ENCODE measurements around the gene HDAC9.
A peak's percentile ranks its signal among the peaks of the same experiment; 100 is the strongest.
"Not testable (repeated sequence)": the region's sequence is repeated elsewhere in the genome, so short reads cannot be mapped to it uniquely, and the experiment has no call there.

Gene HDAC9

GRCh38 chr7:18993933-18994668 is 498.6 kb downstream of the HDAC9 start:
- no peak for DNase-seq

- no peak for DNase-seq
Observed at GRCh38 chr7:18995270-18995671, 499.7 kb downstream of the HDAC9 start.

DNA sequence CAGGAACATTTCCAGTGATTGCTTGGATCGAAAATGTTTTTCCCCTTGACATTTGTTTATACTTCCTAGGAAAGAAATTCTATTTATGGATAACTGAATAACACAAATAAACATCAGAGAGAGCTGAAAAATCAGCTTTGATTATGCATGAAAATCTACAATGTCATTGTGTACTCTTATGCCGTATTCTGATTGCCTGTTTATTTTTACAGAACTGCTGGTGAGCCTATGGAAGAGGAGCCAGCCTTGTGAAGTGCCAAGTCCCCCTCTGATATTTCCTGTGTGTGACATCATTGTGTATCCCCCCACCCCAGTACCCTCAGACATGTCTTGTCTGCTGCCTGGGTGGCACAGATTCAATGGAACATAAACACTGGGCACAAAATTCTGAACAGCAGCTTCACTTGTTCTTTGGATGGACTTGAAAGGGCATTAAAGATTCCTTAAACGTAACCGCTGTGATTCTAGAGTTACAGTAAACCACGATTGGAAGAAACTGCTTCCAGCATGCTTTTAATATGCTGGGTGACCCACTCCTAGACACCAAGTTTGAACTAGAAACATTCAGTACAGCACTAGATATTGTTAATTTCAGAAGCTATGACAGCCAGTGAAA is 500.4 kb downstream of the HDAC9 start:
- DNase-seq = no peak

DNA sequence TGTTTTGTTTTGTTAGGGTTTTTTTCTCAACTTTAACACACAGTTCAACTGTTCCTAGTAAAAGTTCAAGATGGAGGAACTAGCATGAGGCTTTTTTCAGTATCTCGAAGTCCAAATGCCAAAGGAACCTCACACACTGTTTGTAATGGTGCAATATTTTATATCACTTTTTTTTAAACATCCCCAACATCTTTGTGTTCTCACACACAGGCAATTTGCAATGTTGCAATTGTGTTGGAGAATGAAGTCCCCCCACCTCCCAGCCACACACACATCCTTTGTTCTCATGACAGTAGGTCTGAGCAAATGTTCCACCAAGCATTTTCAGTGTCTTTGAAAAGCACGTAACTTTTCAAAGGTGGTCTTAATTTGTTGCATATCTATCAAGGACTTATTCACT is 501.0 kb downstream of the HDAC9 start:
- no peak for DNase-seq

- DNase-seq = no peak
Observed at GRCh38 chr7:18997477-18998150, 502.1 kb downstream of the HDAC9 start.

GRCh38 chr7:19000410-19000809 is 504.9 kb downstream of the HDAC9 start:
- no peak for DNase-seq

GRCh38 chr7:19001854-19002253 is 506.3 kb downstream of the HDAC9 start:
- no peak for DNase-seq

GRCh38 chr7:19009241-19009935 is 513.8 kb downstream of the HDAC9 start:
- no peak for DNase-seq

DNA sequence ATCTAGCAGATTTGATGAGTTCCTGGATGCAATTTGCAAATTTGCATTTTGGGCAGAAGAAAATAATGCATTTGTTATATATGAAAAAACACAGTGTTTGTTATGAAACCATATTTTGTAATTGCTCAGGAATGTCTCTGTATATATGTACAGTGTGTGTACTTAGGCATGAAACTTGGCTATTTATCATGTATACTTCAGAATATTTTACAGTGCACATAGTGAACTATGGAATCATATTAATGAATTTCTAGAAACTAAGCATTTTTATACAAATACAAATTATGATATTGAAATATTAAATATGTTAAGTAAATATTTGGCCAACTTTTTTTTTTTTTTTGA is 514.4 kb downstream of the HDAC9 start:
- no peak for DNase-seq

GRCh38 chr7:19011212-19011611 is 515.7 kb downstream of the HDAC9 start:
- no peak for DNase-seq

GRCh38 chr7:19015098-19015497 is 519.5 kb downstream of the HDAC9 start:
- DNase-seq = no peak

DNA sequence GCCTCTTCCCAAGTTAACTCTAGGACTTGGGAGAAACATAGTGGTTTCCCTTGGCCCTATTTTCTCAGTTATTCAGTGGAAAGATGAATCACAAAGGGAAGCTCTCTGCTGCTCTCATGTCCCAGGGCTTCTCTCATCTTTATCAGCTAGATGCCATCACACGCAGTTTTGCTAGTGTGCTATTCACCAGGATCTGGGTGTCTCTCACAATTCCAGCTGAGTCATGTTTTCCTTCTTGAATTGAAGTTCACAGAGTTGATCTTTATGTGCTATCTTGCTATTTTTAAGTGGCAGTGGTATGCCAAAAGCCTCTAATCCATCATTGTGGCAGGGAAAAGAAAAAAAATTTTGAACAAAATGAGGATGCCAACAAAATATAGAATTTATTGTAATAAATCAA is 520.6 kb downstream of the HDAC9 start:
- DNase-seq = no peak

- DNase-seq = no peak
Observed at GRCh38 chr7:19017374-19017773, 521.8 kb downstream of the HDAC9 start.

GRCh38 chr7:19020062-19020461 is 524.5 kb downstream of the HDAC9 start:
- no peak for DNase-seq

- no peak for DNase-seq
Observed at GRCh38 chr7:19020711-19021110, 525.2 kb downstream of the HDAC9 start.

GRCh38 chr7:19023477-19023876 is 527.9 kb downstream of the HDAC9 start:
- DNase-seq = no peak

- DNase-seq = no peak
Observed at GRCh38 chr7:19024261-19024660, 528.7 kb downstream of the HDAC9 start.

- DNase-seq = no peak
Observed at GRCh38 chr7:19026888-19027287, 531.3 kb downstream of the HDAC9 start.

DNA sequence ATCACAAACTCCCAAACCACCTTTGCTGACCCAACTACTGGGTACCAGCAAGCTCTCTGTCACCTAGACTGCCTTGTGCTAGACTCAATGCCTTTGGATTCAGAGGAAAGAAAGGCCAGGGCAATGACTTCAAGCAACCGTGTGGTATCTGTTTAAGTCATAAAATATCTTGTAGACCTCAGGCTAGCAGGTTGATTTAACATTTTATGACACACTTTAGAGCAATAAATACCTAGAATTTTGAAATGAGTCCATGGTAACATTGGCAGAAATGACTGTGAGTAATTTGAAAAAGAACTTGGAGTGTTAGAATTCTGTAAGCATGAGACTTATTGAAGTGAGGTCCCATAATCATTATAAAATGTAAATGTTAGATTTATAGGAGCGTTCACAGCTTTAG is 534.7 kb downstream of the HDAC9 start:
- DNase-seq = no peak

DNA sequence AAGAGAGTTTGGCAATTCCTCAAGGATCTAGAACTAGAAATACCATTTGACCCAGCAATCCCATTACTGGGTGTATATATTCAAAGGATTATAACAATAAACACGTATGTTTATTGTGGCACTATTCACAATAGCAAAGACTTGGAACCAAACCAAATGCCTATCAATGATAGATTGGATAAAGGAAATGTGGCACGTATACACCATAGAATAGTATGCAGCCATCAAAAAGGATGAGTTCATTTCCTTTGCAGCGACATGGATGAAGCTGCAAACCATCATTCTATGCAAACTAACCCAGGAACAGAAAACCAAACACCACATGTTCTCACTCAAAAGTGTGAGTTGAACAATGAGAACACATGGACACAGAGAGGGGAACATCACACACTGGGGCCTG is 537.4 kb downstream of the HDAC9 start:
- not testable (repeated sequence) for DNase-seq

DNA sequence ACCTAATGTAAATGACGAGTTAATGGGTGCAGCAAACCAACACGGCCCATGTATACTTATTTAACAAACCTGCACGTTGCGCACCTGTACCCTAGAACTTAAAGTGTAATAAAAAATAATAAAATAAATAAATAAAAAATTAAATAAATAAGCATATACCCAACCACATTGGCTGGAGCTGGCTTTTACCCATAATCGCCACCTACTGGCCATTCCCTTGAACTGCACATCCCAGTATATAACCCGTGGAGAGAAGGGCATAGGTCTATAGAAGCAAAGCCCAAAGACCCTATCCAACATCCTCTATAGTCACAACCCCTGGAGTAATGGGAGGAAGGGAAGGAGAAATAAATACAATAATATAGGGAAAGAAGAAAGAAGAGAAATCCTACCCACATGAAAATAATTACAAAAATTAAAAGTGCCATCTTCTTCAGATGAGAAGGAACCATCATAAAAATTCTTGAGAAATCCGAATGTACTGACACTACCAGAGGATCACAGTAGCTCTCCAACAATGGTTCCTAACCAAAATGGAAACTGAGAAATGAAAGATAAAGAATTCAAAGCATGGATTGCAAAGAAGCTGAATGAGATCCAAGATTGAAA is 556.3 kb downstream of the HDAC9 start:
- peak; percentile 10 for DNase-seq
